ENCODE results near the gene DTX1. TPM values are rescaled to one million over a fixed set of nuclear protein-coding genes. Genes with fewer than 3 reads are reported as not detected.

DTX1 gene
- total RNA-seq, 8 experiments from 2014 or later: 0.87 to 21.9 (median 16.4) TPM

DNA sequence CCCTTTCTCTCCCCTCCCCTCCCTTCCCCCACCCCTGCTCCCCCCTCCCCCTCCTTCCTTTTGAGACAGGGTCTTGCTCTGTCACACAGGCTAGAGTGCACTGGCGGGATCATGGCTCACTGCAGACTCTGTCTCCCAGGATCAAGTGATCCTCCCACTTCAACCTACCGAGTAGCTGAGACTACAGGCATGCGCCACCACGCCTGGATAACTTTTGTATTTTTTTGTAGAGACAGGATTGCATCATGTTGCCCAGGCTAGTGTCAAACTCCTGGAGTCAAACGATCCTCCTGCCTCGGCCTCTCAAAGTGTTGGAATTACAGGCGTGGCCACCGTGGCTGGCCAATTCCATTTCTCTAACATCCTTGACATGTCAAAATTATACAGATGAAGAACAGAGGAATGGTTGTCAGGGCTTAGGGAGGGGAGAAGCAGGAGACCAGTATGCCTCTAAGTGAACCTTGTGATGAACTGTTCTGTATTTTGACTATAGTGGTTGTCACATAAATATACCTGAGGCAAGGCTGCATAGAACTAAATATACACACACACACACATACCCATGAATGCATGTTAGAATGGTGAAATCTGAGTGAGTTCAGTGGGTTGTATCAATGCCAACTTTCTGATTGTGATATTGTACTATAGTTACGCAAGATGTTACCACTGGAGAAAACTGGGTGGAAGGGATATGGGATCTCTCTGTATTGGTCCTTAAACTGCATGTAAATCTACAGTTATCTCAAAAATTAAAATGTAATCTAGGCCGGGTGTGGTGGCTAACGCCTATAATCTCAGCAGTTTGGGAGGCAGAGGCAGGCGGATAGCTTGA lies 89.4 kb downstream of the DTX1 start:
- no peak overlapping the region for H3K4me3 ChIP-seq
- no peak overlapping the region for H3K27ac ChIP-seq
- peaks cover 10 to 11% of the 10 kb centered on the region in 2 donors for H3K4me1 ChIP-seq (replicated peaks in 1 of 2)
- WGBS, 10 experiments: 28 to 91% (median 76%) methylated on average over 1 to 7 of the region's 12 CpGs; no CpG with 5 or more reads in 2 of the 10 experiments
- ATAC-seq (replicated peaks in 6 of 8): no peak
- in situ Hi-C loops (cut with MboI; ENCODE audit: low pct_unique_long_range_greater_than_20kb in 2 of 9, low sequenced_read_pairs in 9 of 9, unreplicated experiment in 9 of 9): no loop called here

DNA sequence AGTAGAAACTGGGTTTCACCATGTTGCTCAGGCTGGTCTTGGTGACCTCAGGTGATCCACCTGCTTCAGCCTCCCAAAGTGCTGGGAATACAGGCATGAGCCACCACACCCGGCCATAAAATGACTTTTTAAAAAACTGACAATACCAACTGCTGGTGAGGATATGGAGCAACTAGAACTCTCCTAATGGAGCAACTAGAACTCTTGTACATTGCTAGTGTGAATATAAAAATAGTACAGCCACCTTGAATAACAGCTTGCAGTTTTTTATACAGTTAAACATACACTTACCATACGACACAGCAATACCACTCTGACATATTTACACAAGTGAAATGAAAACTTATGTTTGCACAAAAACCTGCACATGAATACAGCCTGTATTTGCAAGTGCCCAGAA lies 90.5 kb downstream of the DTX1 start:
- Histone ChIP-seq H3K4me1 (replicated peaks in 1 of 2) (peaks cover 10 to 11% of the 10 kb centered on the region in 2 donors), H3K27ac (no peak overlapping the region), H3K4me3 (no peak overlapping the region)
- 20 to 92% (median 80%) methylated on average over 1 to 2 of the region's 2 CpGs; no CpG with 5 or more reads in 3 of the 10 experiments for WGBS, 10 experiments
- ATAC-seq (replicated peaks in 6 of 8): no peak
- in situ Hi-C loops (cut with MboI; ENCODE audit: low pct_unique_long_range_greater_than_20kb in 2 of 9, low sequenced_read_pairs in 9 of 9, unreplicated experiment in 9 of 9): no loop called here

Other genes starting within 250 kb of the DTX1 start
- gene OAS1, start 149.8 kb upstream of the DTX1 start, total RNA-seq: 100 to 1,000 TPM in 1 of 8 experiments, 10 to 100 TPM in 3, 1 to 10 TPM in 1, under 1 TPM in 3; 0.05 to 252 (median 10.6) TPM
- 10 to 100 TPM in 2 of 8 experiments, 1 to 10 TPM in 2, under 1 TPM in 4; 0.05 to 20.9 (median 2.7) TPM for gene OAS3, start 118.3 kb upstream of the DTX1 start, total RNA-seq
- 10 to 100 TPM in 2 of 8 experiments, 1 to 10 TPM in 2, under 1 TPM in 3, not detected in 1; 0.14 to 78.4 (median 1.1) TPM for gene OAS2, start 78.2 kb upstream of the DTX1 start, total RNA-seq
- gene RASAL1, start 79.0 kb downstream of the DTX1 start, total RNA-seq: under 1 TPM in 6 of 8 experiments, not detected in 2; 0.16 to 0.49 (median 0.30) TPM
- 1 to 10 TPM in 1 of 8 experiments, under 1 TPM in 5, not detected in 2; 0.22 to 2.1 (median 0.44) TPM for gene CFAP73, start 93.0 kb downstream of the DTX1 start, total RNA-seq
- gene DDX54, start 128.7 kb downstream of the DTX1 start, total RNA-seq: 10 to 100 TPM; 19.2 to 57.8 (median 36.7) TPM
- gene RITA1, start 129.0 kb downstream of the DTX1 start, total RNA-seq: 10 to 100 TPM in 7 of 8 experiments, 1 to 10 TPM in 1; 9.5 to 26.5 (median 15.8) TPM
- gene TPCN1, start 164.7 kb downstream of the DTX1 start, total RNA-seq: 10 to 100 TPM in 4 of 8 experiments, 1 to 10 TPM in 4; 2.7 to 39.8 (median 11.2) TPM

Measured in motor neuron (in vitro differentiated cells).